ENCODE data around the gene LNPEP. TPM values are rescaled to one million over a fixed set of nuclear protein-coding genes. Genes with fewer than 3 reads are reported as not detected.

LNPEP gene
- total and polyA plus RNA-seq, 10 of the 15 experiments (the other 5 are each of a cell fraction or from before 2014, with no cell fraction given): 5.6 to 54.9 (median 25.0) TPM

- in situ Hi-C loops (cut with MboI): no loop called here
- Histone ChIP-seq H3K27ac (ENCODE audit: control insufficient read depth, insufficient read depth) (no peak overlapping the region), H3K79me2 (ENCODE audit: control insufficient read depth, insufficient read depth, low read length) (peaks cover 69% of the 10 kb centered on the region), H2AFZ (ENCODE audit: control insufficient read depth, low read depth, low read length) (no peak overlapping the region), H3K36me3 (ENCODE audit: control insufficient read depth in 2 of 2, insufficient read depth in 2 of 2, low read length in 1 of 2) (peaks cover 2 to 29% of the 10 kb centered on the region in 2 experiments), H3K27me3 (replicated peaks in 1 of 2; ENCODE audit: control insufficient read depth in 2 of 2, insufficient read depth in 2 of 2, low read length in 1 of 2) (no peaks in the 10 kb centered on the region), H3K9me3 (replicated peaks; ENCODE audit: control insufficient read depth, insufficient read depth, low read length) (no peaks in the 10 kb centered on the region), H3K4me3 (no peak overlapping the region), H3K9ac (ENCODE audit: control insufficient read depth, insufficient read depth, low read length) (no peak overlapping the region), H3K4me2 (ENCODE audit: control insufficient read depth, insufficient read depth) (no peak overlapping the region), H4K20me1 (ENCODE audit: control insufficient read depth, insufficient read depth) (no peaks in the 10 kb centered on the region), H3K4me1 (ENCODE audit: control insufficient read depth, insufficient read depth, low read length) (no peaks in the 10 kb centered on the region)
- SMC1A ChIA-PET (ENCODE audit: uncharacterized antibody, unreplicated experiment): interaction anchor here (0.8 to 3.2 kb wide), 10 partner anchors 10 to 109 kb away, joined by 3 to 15 read pairs (median 4); no protein-coding TSS in a partner anchor
- ATAC-seq: no peak
- intact Hi-C loops (cut with micrococcal nuclease; ENCODE audit: unreplicated experiment): no loop called here
- RAD21 ChIA-PET (ENCODE audit: unreplicated experiment): interaction anchor here (0.6 to 2.5 kb wide), 4 partner anchors 10 to 110 kb away, joined by 3 to 7 read pairs (median 4); no protein-coding TSS in a partner anchor
- BruUV-seq (replicated peaks): no TSS peak
- POLR2A ChIA-PET: interaction anchor here (0.6 to 1.2 kb wide), 3 partner anchors 10 to 226 kb away, joined by 3 to 5 read pairs (median 4); no protein-coding TSS in a partner anchor
- TF ChIP-seq E2F4 (IDR thresholded peaks at IDR 0.05; ENCODE audit: low read depth, low read length): no peak
- DNase-seq (ENCODE audit: low read depth, low spot score): no peak
- FAIRE-seq: no peak
- 99% methylated on average over 5 of the region's 5 CpGs for WGBS (ENCODE audit: insufficient coverage, insufficient replicate concordance, low lambda C conversion rate, missing lambda C conversion rate)
- CTCF ChIA-PET: interaction anchor here (0.7 to 5.2 kb wide), 7 partner anchors 8 to 227 kb away, joined by 3 to 23 read pairs (median 5); partner anchors contain the start of gene LIX1
Measured at GRCh38 chr5:96978812-96979449, 43.1 kb downstream of the LNPEP start.

GRCh38 chr5:96984506-96985192 lies 48.8 kb downstream of the LNPEP start:
- no peaks in the 10 kb centered on the region for H3K4me1 ChIP-seq (ENCODE audit: control insufficient read depth, insufficient read depth, low read length)
- no peak overlapping the region for H3K9ac ChIP-seq (ENCODE audit: control insufficient read depth, insufficient read depth, low read length)
- RAD21 ChIA-PET (ENCODE audit: unreplicated experiment): no interaction called here
- POLR2A ChIA-PET: interaction anchor here (0.7 kb wide), 1 partner anchor 592 kb away, joined by 5 read pairs; no protein-coding TSS in a partner anchor
- H3K4me3 ChIP-seq: no peak overlapping the region
- in situ Hi-C loops (cut with MboI) (no loop called here), intact Hi-C loops (cut with micrococcal nuclease; ENCODE audit: unreplicated experiment) (loop anchor here (5.0 kb wide), 1 partner anchor 117 kb away; no protein-coding TSS in a partner anchor)
- SMC1A ChIA-PET (ENCODE audit: uncharacterized antibody, unreplicated experiment): interaction anchor here (0.6 to 6.4 kb wide), 3 partner anchors 115 to 1086 kb away, joined by 3 to 45 read pairs (median 3); no protein-coding TSS in a partner anchor
- H3K4me2 ChIP-seq (ENCODE audit: control insufficient read depth, insufficient read depth): no peak overlapping the region
- 0 out of 2 replicates have a peak, but pooled peaks cover 2% of the 10 kb centered on the region for H4K20me1 ChIP-seq (ENCODE audit: control insufficient read depth, insufficient read depth)
- H3K27ac ChIP-seq (ENCODE audit: control insufficient read depth, insufficient read depth): no peak overlapping the region
- no TSS peak for BruUV-seq (replicated peaks)
- 92% methylated on average over 1 of the region's 1 CpG for WGBS (ENCODE audit: insufficient coverage, insufficient replicate concordance, low lambda C conversion rate, missing lambda C conversion rate)
- CTCF ChIA-PET: interaction anchor here (1.4 to 2.1 kb wide), 2 partner anchors 13 to 116 kb away, joined by 3 to 12 read pairs; no protein-coding TSS in a partner anchor
- no peak for ATAC-seq
- H3K79me2 ChIP-seq (ENCODE audit: control insufficient read depth, insufficient read depth, low read length): peaks cover 17% of the 10 kb centered on the region
- H2AFZ ChIP-seq (ENCODE audit: control insufficient read depth, low read depth, low read length): no peak overlapping the region
- no peaks in the 10 kb centered on the region for H3K27me3 ChIP-seq (replicated peaks in 1 of 2; ENCODE audit: control insufficient read depth in 2 of 2, insufficient read depth in 2 of 2, low read length in 1 of 2)
- DNase-seq (ENCODE audit: low read depth, low spot score): no peak
- H3K36me3 ChIP-seq (ENCODE audit: control insufficient read depth in 2 of 2, insufficient read depth in 2 of 2, low read length in 1 of 2): peaks cover 2 to 29% of the 10 kb centered on the region in 2 experiments
- H3K9me3 ChIP-seq (replicated peaks; ENCODE audit: control insufficient read depth, insufficient read depth, low read length): no peaks in the 10 kb centered on the region
- FAIRE-seq: no peak
- no peak for TF ChIP-seq CREM (IDR thresholded peaks at IDR 0.05; ENCODE audit: low read depth)
- no peak for TF ChIP-seq JUNB (IDR thresholded peaks at IDR 0.05)
- TF ChIP-seq MYB (IDR thresholded peaks at IDR 0.05; ENCODE audit: borderline replicate concordance, low read depth, low read length): no peak
- TF ChIP-seq HDAC6 (IDR thresholded peaks at IDR 0.05; ENCODE audit: unreplicated experiment): no peak
- no peak for TF ChIP-seq NR2C2 (IDR thresholded peaks at IDR 0.05; ENCODE audit: borderline replicate concordance, control insufficient read depth, insufficient read length, low read depth)
- TF ChIP-seq CREB1 (IDR thresholded peaks at IDR 0.05; ENCODE audit: low read depth): no peak
- no peak for TF ChIP-seq SP1 (IDR thresholded peaks at IDR 0.05; ENCODE audit: low read depth, low read length)
- TF ChIP-seq ATF3 (IDR thresholded peaks at IDR 0.05; ENCODE audit: borderline replicate concordance, extremely low read depth, low read depth, low read length): no peak
- no peak for TF ChIP-seq ATF7 (IDR thresholded peaks at IDR 0.05; ENCODE audit: low read depth)
- no peak for TF ChIP-seq ASH2L (IDR thresholded peaks at IDR 0.05; ENCODE audit: borderline replicate concordance, low read depth)
- TF ChIP-seq ZNF622 (IDR thresholded peaks at IDR 0.05): no peak

Measured in GM12878 (cell line).